GM12878 (cell line): Measurements from ENCODE around the gene CCDC17.

Source experiments
- GABPA ChIP-seq: IDR thresholded peaks from 2 replicates; pipeline ENCODE4 v1.6.1; 2014; ENCODE audit warnings: antibody characterized with exemption, low read depth, mild to moderate bottlenecking, inconsistent platforms
- MTA2 ChIP-seq: fragments of 450-650 bp; IDR thresholded peaks from 2 replicates; pipeline ENCODE4 v1.6.1; 2016; ENCODE audit warnings: low read depth, mild to moderate bottlenecking, moderate library complexity
- MYB ChIP-seq: fragments of 150-350 bp; IDR thresholded peaks from 2 replicates; pipeline ENCODE4 v1.6.1; 2014; ENCODE audit warnings: mild to moderate bottlenecking, low read depth, low read length, borderline replicate concordance
- NFIC ChIP-seq: IDR thresholded peaks from 2 replicates; pipeline ENCODE4 v1.6.1; 2012; ENCODE audit warnings: low read depth, mild to moderate bottlenecking, inconsistent platforms, low read length, moderate library complexity
- NRF1 ChIP-seq: conservative IDR thresholded peaks from 2 replicates; pipeline ENCODE4 v1.6.1; 2011; ENCODE audit warnings: mild to moderate bottlenecking, low read depth, low read length, improper control_type of control experiment
- POLR2A ChIP-seq: IDR thresholded peaks from 2 replicates; pipeline ENCODE4 v1.6.1; 2011; ENCODE audit warnings: low read depth, mild to moderate bottlenecking, low read length
- POLR2AphosphoS5 ChIP-seq: IDR thresholded peaks from 2 replicates; pipeline ENCODE4 v1.6.1; 2011; ENCODE audit warnings: mild to moderate bottlenecking, low read length, inconsistent platforms
- TCF7 ChIP-seq: IDR thresholded peaks from 2 replicates; pipeline ENCODE4 v1.6.1; 2014; ENCODE audit warnings: antibody characterized with exemption, borderline replicate concordance
- YY1 ChIP-seq: IDR thresholded peaks from 2 replicates; pipeline ENCODE4 v1.6.1; 2011; ENCODE audit warnings: low read depth, mild to moderate bottlenecking, low read length
- TF ChIP-seq, protein P1 (sequence below), 3 experiments: IDR thresholded peaks in 2 of 3; conservative IDR thresholded peaks in 1 of 3; 2 replicates each; pipeline ENCODE4 v1.5.1; 2011; ENCODE audit warnings: low read depth in 3 of 3, low read length in 3 of 3, mild to moderate bottlenecking in 3 of 3, control low read depth in 2 of 3, moderate library complexity in 2 of 3, inconsistent platforms in 1 of 3, mixed read lengths in 1 of 3; ENCODE audit not compliant: control insufficient read depth in 2 of 3, insufficient read depth in 1 of 3; ENCODE audit errors: extremely low read depth in 1 of 3

DNA sequence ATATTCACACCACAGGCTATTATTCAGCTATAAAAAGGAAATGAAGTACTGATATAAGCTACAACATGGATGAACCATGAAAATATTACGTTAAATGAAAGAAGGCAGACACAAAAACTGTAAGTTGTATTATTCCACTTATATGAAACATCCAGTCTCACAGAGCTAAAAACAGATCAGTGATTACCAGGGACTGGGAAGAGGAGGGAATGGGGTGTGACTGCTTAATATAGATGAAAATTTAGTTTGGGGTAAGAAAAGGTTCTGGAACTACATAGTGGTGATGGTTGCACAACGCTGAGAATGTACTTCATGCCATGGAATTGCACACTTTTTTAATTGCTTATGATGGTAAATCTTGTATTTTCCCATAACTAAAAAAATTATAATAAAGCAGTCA lies 43.0 kb upstream of the CCDC17 start:
- TF ChIP-seq POLR2A (no peak), TCF7 (no peak), NRF1 (no peak), MYB (no peak), YY1 (no peak), MTA2 (no peak), GABPA (no peak), POLR2AphosphoS5 (no peak), NFIC (no peak)
- TF ChIP-seq, protein P1, sequence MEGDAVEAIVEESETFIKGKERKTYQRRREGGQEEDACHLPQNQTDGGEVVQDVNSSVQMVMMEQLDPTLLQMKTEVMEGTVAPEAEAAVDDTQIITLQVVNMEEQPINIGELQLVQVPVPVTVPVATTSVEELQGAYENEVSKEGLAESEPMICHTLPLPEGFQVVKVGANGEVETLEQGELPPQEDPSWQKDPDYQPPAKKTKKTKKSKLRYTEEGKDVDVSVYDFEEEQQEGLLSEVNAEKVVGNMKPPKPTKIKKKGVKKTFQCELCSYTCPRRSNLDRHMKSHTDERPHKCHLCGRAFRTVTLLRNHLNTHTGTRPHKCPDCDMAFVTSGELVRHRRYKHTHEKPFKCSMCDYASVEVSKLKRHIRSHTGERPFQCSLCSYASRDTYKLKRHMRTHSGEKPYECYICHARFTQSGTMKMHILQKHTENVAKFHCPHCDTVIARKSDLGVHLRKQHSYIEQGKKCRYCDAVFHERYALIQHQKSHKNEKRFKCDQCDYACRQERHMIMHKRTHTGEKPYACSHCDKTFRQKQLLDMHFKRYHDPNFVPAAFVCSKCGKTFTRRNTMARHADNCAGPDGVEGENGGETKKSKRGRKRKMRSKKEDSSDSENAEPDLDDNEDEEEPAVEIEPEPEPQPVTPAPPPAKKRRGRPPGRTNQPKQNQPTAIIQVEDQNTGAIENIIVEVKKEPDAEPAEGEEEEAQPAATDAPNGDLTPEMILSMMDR (IDR thresholded peaks at IDR 0.05 in 2 of 3, conservative IDR thresholded peaks at IDR 0.05 in 1 of 3; ENCODE audit: control insufficient read depth in 2 of 3, extremely low read depth in 1 of 3, insufficient read depth in 1 of 3, low read depth in 3 of 3, low read length in 3 of 3): no peak
